Suppressor macrophage (primary cell): ENCODE results near the gene BRIP1.
"Not testable (repeated sequence)": the region's sequence is repeated elsewhere in the genome, so short reads cannot be mapped to it uniquely, and the experiment has no call there.

Experiments
- DNase-seq, 4 experiments: peaks; one replicate each; pipeline ENCODE4 v3.0.0-alpha.2; 2020 to 2022

BRIP1 gene

DNA sequence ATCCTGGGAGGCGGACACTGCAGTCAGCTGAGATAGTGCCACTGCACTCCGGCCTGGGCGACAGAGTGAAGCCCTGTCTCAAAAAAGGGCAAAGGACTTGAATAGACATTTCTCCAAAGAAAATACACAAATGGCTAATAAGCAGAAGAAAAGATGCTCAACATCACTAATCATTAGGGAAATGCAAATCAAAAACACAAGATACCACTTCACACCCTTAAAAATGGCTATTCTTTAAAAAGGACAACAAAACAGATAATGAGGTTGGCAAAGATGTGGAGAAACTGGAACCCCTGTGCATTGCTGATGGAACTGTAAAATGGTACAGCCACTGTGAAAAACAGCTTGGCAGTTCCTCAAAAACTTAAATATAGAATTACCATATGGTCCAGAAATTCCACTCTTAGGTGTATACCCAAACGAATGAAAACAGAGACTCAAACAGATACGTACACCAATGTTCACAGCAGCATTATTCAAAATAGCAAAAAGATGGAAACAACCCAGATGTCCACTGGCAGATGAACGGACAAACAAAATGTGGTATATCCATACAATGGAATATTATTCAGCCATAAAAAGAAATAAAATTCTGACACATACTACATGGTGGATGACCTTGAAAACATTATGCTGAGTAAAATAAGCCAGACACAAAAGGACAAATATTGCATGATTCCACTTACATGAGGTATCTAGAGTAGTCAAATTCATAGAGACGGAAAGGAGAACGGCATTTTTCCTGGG is 35.5 kb downstream of the BRIP1 start:
- DNase-seq = no peak

DNA sequence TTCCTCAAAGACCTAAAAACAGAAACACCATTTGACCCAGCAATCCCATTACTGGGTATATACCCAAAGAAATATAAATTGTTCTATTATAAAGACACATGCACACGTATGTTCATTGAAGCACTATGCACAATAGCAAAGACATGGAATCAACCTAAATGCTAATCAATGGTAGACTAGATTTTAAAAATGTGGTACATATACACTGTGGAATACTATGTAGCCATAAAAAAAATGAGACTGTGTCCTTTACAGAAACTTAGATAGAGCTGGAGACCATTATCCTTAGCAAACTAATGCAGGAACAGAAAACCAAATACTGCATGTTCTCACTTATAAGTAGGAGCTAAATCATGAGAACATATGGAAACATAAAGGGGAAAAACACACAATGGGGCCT is 36.5 kb downstream of the BRIP1 start:
- not testable (repeated sequence) for DNase-seq

DNA sequence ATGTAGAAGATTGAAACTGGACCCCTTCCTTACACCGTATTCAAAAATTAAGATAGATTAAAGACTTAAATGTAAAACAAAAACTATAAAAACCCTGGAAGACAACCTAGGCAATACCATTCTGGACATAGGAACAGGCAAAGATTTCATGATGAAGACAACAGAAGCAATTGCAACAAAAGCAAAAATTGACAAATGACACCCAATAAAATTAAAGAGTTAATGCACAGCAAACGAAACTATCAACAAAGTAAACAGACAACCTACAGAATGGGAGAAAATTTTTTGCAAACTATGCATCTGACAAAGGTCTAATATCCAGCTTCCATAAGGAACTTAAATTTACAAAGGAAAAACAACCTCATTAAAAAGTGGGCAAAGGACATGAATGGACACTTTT is 37.1 kb downstream of the BRIP1 start:
- DNase-seq = not testable (repeated sequence)

DNA sequence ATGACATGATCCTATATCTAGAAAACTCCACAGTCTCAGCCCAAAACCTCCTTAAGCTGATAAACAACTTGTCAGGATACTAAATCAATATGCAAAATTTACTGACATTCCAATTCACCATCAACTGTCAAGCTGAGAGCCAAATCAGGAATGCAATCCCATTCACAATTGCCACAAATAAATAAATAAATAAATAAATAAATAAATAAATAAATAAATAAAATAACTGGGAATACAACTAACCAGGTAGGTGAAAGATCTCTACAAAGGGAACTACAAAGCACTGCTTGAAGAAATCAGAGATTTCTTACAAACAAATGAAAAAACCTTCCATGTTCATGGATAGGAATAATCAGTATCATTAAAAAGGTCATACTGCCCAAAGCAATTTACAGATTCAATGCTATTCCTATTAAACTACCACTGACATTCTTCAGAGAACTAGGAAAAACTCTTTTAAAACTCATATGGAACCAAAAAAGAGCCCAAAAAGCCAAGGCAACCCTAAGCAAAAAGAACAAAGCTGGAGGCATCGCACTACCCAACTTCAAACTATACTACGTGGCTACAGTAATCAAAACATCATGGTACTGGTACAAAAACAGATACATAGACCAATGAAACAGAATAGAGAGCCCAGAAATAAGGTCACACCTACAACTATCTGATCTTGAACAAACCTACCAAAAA is 37.7 kb downstream of the BRIP1 start:
- DNase-seq = no peak

DNA sequence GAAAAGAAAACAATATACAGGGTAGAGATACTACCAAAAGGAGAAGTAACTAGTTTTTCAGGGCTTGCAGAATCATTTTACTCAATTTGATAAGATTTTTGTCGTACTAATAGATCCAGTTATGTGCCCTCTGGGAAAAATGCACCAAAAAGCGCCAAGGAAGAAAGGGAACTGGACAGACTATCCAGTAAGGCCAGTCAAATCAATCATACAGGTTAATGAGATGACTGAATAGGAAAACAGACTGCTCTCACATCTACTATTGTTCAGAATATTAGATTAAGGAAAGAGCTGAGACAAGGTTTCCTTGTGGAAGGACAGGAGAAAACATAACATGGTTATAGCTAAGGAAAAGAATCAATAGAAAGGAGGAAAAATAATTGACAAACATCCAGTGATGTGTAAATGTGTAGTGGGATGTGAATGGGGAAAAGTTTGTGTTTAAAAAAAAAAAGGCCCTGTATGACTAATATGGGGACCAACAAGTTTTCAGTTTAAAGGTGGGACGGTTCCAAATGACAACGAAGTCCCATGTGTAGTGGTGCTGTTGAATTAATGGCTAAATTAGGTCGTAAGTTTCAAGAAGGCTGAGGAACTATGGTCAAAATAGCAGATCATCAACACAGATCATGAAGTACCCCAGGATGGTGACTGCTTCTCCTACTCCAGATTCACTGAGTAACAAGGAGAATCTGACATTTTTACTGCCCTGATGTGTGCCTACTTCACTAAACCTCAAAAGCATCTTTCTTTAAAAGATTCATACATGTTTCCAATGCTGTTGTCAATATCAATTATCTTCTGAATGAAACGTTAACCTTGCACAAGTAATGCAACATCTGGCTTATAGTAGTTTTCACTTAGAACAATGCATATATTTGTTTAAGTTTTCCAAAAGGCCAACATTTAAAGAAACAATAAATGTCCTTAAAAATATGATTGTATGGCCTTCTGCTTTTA is 40.7 kb downstream of the BRIP1 start:
- no peak for DNase-seq

DNA sequence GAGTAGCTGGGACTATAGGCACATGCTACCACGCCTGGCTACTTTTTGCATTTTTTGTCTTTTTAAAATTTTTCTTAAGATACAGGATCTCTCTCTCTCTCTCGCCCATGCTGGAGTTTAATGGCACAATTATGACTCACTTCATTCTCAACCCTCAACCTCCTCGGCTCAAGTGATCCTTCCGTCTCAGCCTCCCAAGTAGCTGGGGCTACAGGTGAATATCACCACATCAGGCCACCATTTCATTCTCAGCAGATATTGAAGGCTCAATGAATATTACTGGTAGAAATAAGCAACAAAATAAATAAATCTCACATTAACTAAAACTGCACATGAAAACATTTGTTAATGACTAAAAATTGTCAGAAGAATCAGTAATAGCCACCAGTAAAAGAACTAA is 41.7 kb downstream of the BRIP1 start:
- no peak for DNase-seq

DNA sequence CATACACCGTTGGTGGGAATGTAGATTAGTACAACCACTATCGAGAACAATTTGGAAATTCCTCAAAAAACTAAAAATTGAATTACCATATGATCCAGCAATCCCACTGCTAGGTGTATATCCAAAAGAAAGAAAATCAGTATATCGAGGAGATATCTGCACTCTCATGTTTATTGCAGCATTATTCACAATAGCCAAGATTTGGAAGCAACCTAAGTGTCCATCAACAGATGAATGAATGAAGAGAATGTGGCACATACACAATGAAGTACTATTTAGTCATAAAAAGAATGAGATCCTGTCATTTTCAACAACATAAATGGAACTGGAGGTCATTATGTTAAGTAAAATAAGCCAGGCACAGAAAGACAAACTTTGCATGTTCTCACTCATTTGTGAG is 44.1 kb downstream of the BRIP1 start:
- not testable (repeated sequence) for DNase-seq

DNA sequence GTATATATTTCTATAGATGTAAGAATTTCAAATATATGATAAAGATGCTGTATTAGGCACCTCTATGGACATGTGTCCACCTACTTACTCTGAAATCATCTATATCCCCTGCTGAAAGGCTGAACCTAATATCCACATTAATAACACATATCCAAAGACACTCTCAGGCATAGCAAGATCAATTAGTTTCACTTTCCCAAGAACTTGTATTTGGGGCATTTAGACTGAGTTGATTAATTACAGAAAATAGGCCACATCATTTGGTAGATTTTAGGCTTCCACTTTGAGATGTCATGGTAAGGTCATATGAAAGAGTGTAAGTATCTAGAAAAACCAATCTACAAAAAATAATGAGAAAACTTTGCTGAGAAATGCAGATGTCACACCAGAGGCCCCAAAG is 45.1 kb downstream of the BRIP1 start:
- DNase-seq = no peak

DNA sequence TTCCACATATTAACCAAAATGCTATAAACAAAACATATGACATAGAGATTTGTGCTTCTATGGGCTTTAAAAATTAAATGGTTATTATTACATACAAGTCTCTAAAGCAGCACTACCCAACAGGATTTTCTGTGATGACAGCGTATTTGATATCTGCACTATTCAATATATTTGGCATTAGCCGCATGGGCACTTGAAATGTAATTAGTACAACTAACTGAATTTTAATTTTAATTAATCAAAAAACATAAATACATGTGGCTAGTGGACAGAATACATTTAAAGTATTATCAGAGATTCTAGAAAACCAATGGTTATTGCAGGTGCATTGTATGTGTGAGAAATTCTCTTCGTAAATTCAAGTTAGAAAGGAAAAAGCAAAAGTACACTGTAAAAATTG is 45.9 kb downstream of the BRIP1 start:
- DNase-seq = no peak

DNA sequence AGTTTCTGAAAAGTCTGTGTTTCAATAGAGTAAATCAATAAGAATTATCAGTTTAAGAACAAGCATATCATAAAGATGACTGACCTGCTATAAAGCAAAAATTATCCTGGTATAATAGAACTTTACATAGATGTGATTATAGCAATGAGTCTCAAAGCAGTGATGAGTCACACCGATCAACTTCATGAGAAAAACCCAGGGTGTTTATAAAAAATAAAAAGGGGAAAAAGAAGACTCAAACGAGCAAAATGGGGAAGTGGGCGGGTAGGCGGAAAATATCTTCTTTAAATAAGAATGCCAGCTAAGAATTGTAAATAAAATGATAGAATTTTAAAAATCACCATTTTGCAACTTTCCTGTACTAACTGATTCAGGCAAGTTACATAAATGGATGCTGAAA is 46.8 kb downstream of the BRIP1 start:
- DNase-seq = peak; percentile 66 to 83 (median 75)

DNA sequence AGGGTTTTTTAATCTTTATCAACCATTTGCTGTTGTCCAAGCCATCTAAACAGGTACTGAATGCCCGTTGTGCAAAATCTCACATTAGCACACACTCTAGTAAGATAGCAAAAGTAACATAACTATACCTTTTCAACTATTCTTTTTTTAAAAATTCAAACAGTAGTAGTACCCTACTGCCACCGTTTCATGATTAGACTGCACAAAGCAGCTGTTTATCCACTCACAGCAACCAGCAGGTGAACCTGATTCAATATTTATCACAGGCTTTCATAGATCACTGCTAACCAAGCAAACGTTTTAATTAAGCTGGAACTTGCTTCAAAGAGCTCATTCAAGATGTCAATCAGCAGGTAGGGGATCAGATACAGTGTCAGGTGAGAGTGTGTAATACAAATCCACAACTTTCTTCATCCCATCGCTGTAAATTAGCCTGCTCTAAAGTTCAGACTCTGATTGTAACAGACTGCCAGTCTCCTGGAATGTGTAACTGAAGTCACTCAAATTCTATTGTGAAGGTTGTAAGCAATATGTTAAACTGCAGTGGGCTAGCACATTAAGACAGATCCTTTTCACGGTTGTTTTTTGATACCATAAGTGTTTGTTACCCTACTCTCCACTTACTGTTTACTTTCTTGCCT is 47.3 kb downstream of the BRIP1 start:
- DNase-seq = no peak

DNA sequence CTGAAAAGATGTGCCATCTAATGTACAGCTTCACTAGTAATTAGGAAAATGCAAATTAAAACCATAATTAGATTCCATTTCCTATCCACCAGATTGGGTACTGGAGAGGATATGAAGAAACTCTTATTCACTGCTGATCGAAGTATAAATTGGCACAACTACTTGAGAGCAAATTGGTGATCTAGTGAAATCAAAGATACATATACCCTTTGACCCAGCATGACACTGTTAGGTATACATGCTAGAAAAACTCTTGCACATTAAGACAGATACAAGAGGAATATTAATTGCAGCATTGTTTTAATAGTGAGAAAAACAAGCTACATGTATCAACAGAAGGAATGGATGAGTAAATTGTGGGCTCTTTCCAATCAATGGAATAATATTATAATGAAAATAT is 48.8 kb downstream of the BRIP1 start:
- DNase-seq = no peak

DNA sequence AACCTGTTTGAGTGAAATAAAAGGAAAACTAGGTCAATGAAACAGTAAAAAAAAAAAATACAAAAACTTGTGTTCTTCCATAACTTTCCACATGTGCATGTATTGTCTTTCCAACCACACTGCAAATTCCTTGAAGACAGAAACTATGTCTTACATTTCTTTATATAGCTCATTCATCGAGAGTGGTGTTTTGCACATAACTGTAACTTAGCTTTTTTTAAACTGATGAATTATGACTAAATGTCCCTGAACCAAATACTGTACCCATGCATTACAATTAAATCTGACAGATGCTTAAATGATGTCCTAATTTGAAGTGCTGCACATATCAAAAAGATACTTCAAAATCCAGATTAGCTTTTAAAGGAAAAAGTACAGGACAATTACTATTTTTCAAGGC is 50.1 kb downstream of the BRIP1 start:
- no peak for DNase-seq

DNA sequence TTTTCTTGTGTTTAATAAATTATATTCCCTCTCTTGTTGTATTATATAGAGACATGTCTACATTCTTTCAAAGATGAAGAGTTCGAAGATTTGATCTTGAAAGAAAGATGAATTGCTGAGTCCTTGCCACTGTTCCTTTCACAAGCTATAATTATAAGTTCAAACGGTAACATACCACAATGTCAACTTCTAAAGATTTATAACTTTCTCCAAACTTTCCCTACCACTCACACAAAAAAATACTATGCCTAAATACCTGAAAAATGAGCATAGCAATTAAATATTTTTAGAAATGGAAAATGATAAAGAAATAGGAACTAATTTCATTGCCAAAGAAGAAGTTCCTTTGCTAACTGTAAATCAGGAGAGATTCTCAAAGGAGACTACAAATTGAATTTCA is 50.6 kb downstream of the BRIP1 start:
- peak in 1 of 4 experiments; percentile 5 for DNase-seq

DNA sequence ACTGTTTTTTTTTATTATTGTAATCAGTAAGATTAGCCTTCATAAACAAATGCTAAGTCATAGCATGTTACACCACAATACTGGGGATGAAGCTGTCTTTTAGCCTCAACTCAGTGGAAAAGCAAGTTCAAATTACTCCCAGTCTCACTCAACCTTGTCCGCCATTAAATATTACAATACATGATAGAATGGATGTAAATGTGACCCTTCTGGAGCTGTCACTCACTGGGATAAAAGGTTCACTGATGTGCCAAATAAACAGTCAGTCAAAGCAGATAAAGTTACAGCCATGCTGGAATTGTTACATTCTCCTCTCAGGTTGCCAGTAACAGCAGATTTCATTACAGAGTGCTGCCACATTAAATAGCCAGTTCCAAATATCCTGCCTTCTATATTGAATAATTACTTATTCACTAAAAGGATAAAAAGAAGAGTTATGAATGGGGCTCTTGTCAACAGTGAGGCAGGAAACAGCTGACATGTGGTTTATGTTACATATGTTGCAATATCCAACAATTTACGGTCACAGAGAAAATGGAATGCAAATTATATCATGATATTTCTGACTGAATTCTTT is 53.4 kb downstream of the BRIP1 start:
- peak in 3 of 4 experiments; percentile 5 to 40 (median 8) for DNase-seq

DNA sequence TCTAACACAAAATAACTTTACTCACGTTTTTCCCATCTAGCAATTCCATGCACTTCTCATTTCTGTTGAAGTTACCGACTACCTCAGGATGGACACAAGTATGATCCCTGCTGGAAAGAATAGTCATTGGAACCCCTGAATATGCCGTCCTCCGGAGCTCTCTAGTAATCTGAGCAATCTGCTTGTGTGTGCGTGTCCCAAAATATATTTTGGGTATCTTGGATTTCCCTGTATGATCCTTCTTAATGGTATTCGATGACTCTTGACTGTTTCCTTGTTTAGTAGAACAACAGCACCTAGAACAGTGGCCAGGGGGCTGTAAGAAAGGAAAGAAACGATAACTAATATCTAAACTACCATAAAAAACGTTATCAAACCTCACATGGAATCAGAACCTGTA is 54.9 kb downstream of the BRIP1 start:
- DNase-seq = no peak

DNA sequence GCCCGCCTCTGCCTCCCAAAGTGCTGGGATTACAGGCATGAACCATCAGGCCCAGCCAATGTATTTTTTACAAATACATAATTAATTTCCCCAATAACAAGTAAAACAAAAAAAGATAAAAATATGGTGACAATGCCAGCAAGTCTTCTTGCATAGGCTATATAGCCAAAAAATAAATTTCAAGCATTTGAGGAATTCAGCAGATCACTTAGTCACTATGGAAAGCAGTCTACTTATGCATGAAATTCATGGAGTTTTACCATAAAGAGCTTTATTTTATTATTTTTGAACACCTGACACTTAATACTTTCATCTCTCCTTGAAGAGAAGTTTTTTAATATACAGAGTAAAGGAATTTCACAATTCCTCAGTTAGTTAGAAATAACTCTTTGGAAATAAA is 56.4 kb downstream of the BRIP1 start:
- DNase-seq = no peak

DNA sequence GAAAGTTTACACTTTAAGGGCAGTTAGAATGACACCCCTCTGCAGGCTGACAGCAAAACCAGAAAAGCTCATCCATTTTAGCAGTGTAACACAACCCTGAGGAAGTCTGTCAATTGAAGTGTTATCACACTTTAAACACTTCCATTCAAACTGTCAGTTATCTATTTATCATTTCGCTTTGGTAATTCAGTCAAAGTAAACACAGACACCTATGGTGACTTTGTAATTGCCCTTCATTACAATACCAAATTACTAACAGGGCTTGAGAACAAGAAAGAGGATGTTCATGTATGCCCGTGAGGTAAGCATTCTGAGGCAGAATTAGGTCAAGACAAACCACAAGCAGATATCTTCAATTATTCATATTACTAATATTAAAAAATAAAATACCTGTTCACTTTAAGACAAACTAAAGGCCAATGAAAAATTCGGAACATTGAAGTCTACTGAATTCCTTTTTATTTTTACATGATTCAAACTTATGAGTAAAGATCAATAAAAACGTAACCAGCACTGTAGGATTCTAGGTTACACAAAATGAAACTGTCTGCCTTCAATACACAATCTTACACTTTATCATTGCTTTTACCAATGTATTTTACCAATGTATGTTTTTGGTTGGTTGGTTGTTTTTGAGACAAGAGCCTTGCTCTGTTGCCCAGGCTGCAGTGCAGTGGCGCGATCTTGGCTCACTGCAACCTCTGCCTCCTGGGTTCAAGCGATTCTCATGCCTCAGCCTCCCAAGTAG is 57.1 kb downstream of the BRIP1 start:
- DNase-seq = no peak

DNA sequence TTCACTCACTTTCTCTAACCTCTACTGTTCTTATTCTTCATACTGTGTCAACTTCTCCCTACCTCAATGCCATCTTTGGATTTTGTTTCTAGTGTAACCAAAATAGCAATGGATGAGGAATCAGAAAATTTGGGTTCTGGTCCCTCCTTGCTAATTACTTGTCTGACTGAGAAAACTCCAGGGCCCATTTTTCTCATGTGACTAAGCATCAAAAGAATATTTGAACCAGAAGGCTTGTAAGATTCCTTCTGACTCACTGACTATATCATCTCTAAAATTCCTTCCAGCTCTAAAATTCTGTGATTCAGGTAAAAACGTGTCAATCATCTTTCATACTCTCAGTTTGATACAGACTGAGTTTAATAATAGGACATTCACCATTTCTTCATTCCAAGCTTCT is 57.9 kb downstream of the BRIP1 start:
- DNase-seq = no peak

DNA sequence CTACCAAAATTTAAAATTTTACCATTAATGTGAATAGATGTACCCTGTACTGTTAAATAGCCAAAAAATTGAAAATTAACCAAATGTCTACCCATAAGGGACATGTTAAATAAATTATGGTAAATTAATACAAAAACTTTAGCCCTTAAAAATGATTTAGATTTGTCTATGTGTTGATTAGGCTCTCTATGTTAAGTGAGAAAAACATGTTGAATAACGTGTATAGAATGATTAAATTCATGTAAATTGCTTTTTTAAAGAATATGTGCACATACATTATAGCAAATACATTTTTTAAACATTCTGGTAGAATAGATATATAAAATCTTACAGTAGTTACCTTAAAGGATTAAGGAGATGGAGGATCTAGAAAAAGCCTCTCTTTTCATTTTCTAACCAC is 59.5 kb downstream of the BRIP1 start:
- DNase-seq = no peak

DNA sequence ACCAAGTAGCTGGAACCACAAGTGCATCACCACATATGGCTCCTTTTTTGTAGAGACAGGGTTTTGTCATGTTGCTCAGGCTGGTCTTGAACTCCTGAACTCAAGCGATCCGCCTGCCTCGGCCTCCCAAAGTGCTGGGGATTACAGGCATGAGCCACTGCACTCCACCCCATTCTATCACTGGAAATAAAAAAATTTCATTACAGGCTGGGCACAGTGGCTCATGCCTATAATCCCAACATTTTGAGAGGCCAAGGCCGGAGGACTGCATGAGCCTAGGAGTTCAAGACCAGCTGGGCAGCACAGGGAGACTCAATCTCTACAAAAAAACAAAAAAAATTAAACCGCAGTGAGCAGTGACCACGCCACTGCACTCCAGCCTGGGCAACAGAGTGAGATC is 60.1 kb downstream of the BRIP1 start:
- DNase-seq = no peak
